Fibroblast of mammary gland (primary cell): ENCODE data around the gene STING1.
"Not testable (repeated sequence)": the region's sequence is repeated elsewhere in the genome, so short reads cannot be mapped to it uniquely, and the experiment has no call there.

Experiments
- DNase-seq: peaks from one replicate; pipeline ENCODE4 v3.0.0-alpha.2; 2010; ENCODE audit warnings: low read depth
- H3K4me3 ChIP-seq: 2 replicates; pipeline ENCODE4 v1.5.1; 2011; ENCODE audit warnings: low read depth, mild to moderate bottlenecking, low read length, moderate library complexity; ENCODE audit not compliant: control insufficient read depth
- TF ChIP-seq, protein P1 (sequence below): conservative IDR thresholded peaks from 2 replicates; pipeline ENCODE4 v1.5.1; 2011; ENCODE audit warnings: low read depth, low read length, inconsistent platforms; ENCODE audit not compliant: control insufficient read depth, insufficient read depth

Gene STING1

DNA sequence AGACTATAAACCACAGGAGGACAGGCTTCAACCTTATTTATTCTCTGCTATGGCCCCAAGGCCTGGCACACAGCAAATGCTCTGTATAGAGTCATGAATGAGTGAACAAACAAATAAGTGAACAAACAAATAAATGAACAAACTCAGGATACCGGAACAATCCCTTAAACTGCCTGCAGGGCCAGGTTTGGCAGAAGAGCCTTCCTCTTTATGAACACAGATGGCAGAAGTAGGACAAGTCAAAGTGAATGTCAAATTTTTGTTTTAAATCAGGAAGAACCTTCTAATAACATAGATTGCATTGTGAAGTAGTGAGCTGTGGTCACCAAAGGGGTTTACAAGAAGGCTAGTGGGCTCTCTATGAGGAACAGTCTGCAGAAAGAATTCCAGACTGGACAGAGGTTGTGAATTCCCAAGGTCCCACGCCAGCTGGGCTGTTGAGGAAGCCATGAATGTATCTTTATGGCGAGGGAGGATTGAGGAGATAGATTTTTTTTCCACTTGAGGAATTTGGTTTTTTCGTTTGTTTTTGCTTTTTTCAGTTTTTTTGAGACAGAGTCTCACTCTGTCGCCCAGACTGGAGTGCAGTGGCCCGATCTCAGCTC, 30.3 kb upstream of the STING1 start:
- no peak for DNase-seq
- H3K4me3 ChIP-seq = no peak overlapping the region
- TF ChIP-seq, protein P1, sequence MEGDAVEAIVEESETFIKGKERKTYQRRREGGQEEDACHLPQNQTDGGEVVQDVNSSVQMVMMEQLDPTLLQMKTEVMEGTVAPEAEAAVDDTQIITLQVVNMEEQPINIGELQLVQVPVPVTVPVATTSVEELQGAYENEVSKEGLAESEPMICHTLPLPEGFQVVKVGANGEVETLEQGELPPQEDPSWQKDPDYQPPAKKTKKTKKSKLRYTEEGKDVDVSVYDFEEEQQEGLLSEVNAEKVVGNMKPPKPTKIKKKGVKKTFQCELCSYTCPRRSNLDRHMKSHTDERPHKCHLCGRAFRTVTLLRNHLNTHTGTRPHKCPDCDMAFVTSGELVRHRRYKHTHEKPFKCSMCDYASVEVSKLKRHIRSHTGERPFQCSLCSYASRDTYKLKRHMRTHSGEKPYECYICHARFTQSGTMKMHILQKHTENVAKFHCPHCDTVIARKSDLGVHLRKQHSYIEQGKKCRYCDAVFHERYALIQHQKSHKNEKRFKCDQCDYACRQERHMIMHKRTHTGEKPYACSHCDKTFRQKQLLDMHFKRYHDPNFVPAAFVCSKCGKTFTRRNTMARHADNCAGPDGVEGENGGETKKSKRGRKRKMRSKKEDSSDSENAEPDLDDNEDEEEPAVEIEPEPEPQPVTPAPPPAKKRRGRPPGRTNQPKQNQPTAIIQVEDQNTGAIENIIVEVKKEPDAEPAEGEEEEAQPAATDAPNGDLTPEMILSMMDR = no peak

DNA sequence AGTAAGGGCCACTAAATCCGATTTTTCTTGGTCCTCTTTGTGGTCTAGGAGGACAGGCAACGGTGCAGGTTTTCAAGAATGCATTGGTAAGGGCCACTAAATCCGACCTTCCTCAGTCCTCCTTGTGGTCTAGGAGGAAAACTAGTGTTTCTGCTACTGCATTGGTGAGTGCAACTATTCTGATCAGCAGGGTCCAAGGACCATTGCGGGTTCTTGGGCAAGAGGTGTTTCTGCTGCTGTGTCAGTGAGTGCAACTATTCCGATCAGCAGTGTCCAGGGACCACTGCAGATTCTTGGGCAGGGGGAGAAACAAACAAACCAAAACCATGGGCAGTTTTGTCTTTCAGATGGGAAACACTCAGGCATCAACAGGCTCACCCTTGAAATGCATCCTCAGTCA, 22.2 kb upstream of the STING1 start:
- not testable (repeated sequence) for H3K4me3 ChIP-seq, DNase-seq

DNA sequence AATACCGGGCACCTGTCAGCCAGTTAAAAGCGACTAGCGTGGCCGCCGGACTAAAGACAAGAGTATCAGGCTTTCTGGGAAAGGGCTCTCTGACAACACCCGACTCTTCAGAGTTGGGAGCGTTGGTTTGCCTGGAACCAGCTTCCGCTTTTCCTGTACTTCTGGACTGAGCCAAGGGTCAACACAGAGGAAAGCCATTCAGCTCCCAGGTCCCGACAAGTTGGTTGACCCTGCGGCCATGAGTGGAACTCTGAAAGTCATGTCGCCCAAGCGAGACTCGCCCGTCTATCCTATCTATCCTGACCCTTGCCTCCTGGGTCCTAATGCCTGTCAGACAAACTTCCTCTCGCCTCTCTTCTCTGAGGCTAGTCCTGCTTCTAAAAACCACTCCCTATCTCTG, 21.3 kb upstream of the STING1 start:
- DNase-seq, H3K4me3 ChIP-seq: not testable (repeated sequence)

DNA sequence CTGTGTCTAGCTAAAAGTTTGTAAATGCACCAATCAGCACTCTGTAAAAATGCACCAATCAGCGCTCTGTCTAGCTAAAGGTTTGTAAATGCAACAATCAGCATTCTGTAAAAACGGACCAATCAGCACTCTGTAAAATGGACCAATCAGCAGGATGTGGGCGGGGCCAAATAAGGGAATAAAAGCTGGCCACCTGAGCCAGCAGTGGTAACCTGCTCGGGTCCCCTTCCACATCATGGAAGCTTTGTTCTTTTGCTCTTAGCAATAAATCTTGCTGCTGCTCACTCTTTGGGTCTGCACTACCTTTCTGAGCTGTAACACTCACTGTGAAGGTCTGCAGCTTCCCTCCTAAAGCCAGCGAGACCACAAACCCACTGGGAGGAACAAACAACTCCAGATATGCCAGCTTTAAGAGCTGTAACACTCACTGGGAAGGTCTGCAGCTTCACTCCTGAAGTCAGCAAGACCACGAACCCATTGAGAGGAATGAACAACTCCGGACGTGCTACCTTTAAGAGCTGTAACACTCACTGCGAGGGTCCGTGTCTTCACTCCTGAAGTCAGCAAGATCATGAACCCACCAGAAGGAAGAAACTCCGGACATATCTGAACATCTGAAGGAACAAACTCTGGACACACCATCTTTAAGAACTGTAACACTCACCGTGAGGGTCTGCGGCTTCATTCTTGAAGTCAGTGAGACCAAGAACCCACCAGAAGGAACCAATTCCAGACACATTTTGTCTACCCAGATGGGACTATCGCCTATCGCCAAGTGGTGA, 20.7 kb upstream of the STING1 start:
- DNase-seq, H3K4me3 ChIP-seq: not testable (repeated sequence)

DNA sequence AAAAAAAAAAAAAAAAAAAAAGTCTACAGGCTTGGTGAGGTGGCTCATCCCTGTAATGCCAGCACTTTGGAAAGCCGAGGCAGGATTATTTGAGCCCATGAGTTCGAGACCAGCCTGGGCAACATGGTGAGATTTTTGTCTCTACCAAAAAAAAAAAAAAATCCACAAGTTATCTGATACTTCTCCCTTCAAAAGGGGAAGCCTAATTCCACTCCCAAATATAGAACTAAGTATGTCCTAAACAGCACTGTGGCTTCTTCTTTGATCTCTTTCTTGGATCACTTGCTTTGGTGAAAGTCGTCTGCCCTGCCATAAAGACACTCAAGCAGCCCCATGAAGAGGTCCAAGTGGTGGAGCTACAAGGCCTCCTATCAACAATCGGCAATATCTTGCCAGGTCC, 18.8 kb upstream of the STING1 start:
- H3K4me3 ChIP-seq = no peak overlapping the region
- DNase-seq = no peak
- TF ChIP-seq, protein P1 = no peak

DNA sequence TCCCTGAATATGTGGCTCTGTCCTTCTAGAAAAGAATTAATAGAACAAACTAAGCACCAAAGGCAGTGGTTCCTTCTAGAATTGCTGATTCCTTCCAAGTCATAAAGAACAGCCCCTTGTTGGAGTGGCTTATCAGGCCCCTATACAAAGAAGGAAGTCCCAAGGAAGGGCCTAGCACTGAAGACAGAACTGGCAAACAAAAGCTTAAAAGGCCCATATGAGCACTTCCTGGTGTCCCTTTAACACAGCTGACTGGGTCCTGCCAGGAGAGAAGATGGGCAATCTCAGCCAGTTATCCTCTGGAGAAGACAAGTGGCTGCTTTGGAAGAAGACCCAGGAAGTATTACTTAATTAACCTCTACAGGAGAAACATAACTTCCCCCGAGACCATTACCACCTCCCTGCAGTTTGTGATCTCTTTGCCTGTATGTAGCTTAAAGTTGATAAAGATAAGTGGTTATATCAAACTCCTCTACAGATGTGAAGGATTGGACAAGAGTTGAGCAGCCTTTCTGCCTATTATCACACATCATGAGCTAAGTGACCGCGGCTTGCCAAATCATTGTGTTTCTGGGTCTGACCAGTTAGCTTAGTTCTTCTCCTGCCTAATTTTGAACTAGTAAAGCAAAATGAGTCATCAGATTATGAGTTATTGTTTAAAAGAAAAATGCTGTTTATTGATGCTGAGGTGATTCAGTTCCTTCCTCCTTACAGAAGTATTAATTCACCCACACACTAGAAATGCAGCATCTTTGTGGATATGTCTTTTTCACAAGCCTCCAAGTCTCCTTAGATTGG, 13.3 kb upstream of the STING1 start:
- TF ChIP-seq, protein P1 = no peak
- peak; percentile 68 for DNase-seq

DNA sequence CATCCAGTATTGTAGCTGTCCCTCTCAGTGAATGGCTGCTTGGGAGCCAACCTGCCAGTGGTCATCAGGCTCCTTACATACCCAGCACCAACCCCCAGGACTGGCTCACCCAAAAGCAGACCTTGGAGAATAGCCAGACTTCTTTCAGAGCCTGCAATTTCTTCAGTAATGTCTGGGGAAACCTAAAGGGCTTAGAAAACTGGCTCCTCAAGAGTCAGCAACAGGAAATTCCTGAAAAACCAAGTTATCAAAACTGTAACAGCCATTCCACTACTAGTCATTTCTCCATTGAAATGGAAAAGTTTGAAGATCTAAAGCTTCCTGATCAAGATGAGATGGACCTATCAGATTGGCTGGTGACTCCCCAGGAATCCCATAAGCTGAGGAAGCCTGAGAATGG, 12.3 kb upstream of the STING1 start:
- H3K4me3 ChIP-seq = no peak overlapping the region
- TF ChIP-seq, protein P1 = no peak
- peak; percentile 17 for DNase-seq

More for the DNA sequence above, 13.3 kb upstream of the STING1 start:
- no peak overlapping the region for H3K4me3 ChIP-seq

DNA sequence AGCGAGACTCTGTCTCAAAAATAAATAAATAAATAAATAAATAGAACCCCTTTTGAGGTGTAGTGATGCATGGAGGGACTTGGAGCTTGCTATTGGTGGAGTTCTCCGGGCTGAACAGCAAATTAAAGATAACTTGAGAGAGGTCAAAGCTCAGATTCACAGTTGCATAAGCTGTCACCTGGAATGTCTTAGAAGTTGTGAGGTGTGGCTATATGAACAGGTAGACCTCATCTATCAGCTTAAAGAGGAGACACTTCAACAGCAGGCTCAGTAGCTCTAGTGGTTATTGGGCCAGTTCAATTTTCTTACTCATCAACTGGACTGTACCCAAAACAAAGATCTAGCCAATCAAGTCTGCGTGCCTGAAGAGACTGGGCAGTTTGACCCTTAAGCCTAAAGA, 11.7 kb upstream of the STING1 start:
- DNase-seq = peak; percentile 40
- TF ChIP-seq, protein P1 = no peak
- no peak overlapping the region for H3K4me3 ChIP-seq
